NCI-H524 treated with DMSO at 0.1 percent for 48 hours (cell line): ENCODE measurements around the gene GRIK3.
A peak's percentile ranks its signal among the peaks of the same experiment; 100 is the strongest.
"Not testable (repeated sequence)": the region's sequence is repeated elsewhere in the genome, so short reads cannot be mapped to it uniquely, and the experiment has no call there.

ENCODE experiments used
- DNase-seq: peaks from one replicate; lab custom pipeline; 2025; lab: John Stamatoyannopoulos, UW

Gene GRIK3

DNA sequence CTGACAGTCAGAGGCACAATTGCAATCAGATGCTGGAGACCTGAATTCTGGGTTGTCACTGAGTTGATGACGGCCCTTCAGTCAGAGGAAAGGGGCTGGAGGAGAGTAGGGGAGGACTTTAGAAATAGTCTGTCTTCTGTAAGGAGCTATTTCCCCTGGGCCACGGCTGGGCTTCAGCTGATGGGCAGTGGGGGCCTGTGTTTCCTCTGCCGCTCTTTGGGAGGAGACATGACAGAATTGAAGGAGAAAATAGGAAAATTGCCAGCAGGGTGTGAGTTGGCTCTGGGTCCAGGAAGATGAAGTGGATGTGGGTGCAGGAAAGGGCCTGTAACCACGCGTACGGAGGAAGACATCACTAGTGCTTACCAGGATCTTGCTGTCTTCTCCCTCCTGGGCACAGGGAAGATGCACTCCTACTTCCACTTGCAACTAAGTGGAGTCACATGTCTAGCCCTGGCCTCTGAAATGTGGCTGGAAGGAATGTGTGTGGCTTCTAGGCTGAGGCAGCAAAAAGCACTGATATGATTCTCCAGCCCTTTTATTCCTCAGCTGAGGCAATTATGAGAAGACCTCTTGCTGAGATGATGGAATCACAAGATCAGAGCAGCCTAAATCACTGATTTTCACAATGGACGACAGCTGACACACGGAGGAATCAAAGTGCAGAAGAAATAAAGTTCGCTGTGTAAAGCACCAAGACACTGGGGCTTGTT is 250.0 kb downstream of the GRIK3 start:
- DNase-seq, result no peak

DNA sequence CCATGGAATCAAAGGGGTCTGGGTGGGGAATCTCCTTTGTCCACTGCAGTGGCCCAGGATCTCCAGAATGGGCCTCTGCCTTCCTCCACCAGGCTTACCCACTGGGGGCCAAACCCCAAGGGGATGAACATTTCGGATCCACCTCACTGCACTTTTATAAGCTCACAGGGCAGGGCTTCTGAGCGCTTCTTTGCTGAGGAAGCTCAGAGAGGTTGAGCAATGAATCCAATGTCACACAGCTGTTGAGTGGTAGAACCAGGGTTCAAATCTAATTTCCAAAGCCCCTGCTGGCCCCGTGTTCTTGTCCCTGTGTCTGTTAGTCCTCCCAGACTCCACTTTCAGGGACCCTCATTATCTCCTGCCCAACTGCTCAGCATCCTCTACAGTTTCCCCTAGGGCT is 250.8 kb downstream of the GRIK3 start:
- no peak for DNase-seq

DNA sequence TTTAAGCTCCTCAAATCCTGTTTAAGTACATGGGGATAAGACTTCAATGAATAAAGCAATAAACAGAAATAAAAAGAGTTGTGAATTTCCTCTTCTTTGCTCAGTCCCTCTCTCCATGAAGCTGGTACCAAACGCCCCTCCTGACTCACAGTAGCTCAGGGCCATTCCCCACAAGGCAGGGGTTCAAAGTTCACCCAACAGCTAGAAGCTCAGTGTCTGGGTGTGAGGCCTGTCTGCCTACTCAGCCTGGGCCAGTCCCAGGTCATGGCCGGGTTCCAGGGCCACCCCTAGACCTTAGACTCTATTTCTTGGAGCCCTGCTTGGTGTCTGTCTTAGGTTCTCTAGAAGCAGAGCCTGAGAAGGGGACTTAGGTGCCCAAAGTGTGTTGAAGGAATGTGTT is 251.5 kb downstream of the GRIK3 start:
- DNase-seq, result no peak

DNA sequence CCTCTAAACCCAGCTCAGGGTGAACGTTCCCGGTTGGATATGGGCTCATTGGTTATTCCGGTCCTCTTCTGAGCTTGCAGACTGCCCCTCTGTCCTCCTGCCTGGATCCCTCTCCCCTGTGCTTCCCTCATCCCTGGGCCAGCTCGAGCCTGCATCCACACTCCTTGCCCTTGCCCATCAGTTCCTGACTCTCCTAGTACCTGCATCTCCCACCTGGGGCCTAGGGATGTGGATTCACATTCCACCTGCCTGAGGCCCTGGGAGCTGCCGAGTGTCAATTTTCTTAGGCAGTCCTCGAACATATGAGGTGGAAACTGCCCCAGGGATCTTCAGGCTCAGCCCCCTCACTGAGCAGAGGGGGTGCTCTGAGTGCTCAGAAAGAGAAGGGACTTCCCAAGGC is 252.2 kb downstream of the GRIK3 start:
- no peak for DNase-seq

DNA sequence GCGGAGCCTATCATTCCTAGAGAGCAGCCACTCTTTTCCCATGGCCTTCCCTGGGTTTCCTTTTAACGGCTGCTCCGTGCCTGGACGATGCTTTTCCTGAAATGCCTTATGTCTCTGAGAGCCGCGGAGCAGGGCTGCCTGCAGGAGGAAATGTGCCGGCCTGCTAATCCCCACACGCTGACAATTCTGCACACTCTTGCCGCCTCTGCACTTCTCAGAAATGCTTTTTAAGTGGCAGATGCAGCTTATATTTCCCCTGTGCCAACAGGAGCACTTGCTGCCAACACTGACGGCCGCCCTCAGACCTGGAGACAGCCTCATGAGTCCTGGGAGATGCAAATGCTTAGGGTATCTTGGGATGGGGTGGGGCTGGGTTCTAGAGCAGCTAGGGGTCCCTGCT is 253.2 kb downstream of the GRIK3 start:
- DNase-seq, result peak; percentile 43

DNA sequence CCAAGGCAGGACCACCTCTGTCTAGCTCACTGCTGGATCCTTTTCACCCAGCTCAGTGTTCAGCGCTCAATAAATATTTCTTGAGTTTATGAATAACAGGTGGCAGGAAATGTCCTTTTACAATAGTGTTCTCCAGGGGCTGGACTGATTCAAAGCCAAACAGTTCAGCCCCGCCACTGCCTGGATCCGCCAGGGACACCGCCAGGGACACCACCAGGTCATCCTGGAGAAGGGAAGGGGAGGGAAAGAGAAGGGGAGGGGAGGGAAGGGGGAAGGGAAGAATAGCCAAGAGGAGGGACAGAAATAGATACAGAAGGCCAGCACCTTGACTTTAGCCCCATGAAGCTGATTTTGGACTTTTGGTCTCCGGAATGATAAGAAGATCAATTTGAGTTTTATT is 255.6 kb downstream of the GRIK3 start:
- no peak for DNase-seq

DNA sequence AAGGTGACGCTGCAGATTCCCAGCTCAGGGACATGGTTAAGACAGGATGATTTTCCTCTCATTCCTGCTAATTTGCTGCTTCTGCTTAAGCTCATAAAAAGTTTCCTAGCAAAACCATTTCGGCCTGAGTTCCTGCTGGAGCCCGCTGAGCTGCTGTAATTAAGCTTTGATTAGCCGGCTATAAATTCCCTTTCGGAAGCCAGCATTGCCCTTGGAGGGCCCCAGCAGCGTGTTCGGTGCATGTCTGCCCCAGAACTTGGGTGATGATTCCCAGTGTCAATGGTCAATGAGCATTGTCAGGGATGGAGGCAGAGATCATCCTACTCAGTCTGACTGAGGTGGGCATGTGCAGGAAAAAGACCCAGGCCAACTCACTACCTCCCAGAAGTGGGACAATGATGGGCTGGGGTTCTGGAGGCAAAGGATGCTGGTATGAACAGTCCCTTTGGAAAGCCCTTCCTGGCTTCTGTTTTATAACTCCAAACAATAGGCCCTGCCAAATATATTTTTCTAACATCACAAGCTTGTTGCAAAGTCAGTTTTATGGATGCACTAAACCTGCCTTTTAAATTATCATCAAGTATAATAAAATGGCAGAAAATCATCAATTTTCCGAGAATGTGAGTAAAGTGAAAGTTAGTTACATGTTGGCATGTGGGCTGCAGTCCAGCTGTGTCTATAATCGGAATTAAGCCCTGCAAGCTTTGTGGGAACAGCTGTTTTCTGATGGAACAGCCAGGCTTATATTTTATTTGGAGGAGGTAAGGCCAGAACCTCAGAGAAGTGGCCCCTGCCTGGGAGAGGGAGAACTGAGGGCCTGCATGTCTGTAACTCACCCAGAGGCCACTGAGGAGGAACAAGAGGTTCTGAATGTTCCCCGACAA is 257.1 kb downstream of the GRIK3 start:
- DNase-seq, result no peak

DNA sequence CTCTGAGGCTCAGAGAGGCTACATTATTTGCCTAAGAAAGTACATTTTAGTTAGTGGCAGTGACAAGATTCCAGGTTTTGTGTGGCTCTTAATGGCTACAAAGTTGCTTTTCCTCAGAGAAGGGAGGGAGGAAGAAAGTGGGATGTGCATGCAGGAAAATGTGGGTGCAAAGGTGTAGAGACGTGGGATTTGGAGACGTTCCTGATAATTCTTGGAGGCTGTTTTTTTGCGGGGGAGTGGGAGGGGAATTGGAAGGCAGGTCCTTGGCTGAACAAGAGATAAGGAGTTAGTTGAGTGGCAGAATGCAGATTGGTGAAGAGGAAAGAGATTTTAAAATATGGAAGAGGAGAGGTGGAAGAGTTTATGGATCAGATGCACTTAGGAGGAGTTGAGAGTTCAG is 258.1 kb downstream of the GRIK3 start:
- DNase-seq, result no peak

DNA sequence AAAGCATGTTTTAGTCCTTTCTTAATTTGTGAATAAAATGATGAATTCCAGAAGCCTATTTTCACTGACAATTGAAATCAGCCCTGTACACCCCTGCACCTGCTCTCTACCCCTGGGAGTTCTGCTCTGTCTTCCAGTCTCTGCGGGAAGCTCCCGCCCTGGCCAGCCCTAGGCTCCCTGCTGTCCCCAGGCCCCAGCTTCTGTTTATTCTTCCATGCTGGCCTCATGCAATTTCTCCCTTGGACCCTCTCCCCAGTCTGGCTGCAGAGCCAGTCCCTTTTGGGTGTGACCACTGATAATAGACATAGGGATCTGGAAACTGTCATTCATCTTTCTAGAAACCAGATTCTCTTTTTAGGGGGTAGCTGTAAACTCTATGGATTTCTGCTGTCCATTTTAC is 258.6 kb downstream of the GRIK3 start:
- DNase-seq, result no peak

DNA sequence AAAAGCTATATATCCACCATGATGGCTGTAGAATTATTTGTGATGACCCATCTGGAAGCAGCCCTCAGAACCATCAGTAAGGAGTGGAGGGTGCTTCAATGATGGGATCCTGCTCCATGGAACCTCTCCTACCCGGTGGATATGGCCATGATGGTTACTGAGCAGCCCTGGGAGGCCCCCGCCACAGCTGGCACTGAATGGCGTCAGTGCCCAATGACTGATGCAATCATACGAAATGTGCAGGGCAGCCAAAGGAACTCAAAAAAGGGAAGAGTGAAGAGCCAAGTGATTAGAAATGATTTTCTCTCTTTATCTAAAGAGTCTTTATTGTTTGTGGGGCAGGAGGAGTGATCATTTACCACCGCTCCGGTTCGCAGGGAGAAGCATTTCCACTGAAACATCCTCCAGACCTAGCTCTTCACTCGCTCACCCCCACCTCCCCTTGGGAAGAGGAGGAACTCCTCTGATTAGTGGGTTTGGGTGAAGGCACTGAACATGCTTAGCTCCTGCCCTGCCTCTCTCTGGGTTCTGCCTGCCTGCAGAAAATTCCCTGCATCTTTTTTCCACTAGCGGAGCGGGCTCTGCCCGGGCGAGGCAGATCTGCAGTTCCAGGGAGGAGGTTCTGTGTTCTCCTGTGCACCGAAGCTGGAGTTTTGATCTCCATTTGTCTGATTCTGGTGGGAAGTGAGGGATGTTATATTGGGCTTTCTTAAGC is 260.3 kb downstream of the GRIK3 start:
- no peak for DNase-seq

DNA sequence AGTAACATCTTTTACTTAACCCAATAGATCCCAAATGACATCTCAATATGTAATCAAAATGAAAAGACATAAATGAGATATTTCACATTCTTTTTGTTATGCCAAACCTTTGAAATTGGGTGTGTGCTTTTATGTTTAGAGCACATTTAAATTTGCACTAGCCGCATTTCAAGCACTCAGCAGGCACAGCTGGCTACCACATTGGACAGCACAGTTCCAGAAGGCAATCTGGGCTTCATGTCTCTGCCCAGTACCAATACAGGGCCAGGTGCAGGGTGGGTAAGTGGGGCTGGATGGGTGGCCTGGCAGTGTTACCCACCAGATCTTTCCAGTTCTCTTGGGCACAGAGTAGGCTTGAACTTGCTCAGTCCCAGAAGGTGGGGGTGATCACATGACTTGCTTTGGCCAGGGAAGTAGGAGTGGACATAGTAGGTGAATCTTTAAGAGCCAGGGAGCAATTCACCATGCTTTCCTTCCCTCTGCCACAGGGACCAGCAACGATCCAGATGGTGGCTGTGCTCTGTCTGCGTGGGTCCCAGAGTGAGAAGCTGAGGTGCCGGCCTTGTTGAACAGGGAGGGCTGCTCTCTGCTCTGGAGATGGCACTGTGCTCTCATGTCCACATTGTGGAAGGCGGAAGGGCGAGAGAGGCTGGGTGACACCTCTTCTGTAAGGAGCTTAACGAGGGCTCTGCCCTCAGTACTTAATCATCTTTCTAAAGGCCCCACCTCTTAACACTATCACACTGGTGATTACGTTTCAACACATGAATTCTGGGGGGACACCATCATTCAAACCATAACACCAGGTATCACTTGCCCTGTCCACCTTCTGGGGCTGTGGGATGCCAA is 261.4 kb downstream of the GRIK3 start:
- DNase-seq, result no peak

DNA sequence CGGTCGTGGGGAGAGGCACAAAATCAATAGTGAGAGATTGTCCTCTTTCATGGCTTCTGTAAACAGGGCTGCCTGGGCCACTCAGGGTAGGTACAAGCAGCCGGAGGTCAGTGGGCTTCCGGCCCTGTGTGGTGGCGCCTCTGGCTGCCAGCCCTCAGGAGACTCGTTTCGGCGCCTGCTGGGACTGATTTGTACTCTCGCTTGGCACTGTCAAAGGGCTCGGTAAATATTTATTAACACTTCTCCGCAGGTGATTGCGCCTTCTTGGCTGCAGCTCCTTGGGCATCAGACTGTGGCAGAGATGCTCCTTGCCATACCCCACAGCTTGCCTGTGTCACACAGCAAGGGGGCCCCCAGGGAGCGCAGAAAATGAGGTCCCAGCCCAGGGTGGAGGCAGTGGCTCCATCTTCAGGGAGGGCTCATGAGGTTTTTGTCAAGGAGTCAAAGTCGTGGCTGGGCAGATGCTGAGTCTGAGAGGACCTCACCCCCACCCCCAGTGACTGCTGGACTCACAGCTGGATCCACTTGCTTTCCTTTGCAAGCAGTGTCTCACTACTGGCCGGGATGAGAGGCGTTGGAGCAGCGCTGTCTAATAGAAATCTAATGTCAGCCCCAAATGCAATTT is 262.5 kb downstream of the GRIK3 start:
- no peak for DNase-seq

DNA sequence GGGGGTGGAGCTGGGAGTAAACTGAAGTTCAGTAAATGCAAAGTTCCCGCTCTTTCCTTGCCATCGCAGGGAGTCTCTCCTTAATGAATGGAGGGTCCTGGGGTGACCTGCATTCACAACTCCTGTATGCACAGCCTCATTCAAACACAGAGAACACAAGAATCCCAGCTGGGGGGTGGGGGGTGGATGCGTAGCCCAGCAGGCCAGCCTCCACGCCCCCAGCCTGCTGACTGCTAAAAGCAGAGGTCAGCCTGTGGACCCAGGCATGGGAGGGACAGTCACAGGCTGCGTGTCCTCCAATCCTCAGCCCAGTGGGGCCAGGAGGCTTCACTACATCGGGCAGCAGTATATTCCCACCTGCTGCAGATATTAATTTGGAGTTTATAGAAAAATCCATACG is 263.1 kb downstream of the GRIK3 start:
- no peak for DNase-seq

DNA sequence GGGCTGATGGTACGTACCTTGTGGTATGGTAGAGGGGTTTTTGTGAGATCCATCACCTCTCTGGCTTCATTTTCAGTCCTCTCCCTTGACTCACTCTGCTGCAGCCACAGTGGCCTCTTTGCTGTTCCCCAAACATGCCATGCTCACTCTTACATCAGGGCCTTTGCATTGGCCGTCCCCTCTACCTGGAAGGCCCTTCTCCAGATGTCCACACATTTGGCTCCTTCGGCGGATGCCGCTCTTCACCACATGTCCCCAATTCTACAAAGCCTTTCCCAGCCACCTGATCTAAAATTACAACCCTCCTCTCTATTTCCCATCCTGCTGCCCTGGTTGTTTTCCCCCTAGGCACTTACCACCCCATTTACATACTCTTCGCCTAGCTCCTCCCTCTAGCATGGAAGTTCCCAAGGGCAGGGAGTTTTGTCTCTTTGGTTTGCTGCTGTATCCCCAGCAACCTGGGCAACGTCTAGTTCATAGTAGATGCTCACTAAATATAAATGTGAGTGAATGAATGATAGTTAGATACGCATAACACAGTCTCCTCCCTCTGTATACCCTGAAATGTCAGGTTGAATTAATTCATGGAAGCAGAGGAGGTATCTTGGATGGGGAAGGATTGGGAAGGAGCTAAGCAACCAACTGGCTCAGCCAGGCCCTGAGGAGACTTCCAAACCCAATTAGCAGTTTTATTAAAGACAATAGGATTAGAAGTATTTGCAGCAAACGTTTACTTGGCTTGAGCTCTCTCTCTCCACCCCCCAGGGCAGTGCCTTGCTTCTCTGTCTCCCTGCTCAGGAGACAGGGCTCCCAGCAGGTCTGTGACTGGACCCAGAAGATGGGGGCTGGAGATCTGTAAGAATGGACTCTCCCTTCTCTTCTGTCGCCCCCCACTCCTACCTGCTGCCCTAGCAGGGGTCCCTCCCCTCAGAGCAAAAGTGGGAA is 264.2 kb downstream of the GRIK3 start:
- DNase-seq, result peak; percentile 21

DNA sequence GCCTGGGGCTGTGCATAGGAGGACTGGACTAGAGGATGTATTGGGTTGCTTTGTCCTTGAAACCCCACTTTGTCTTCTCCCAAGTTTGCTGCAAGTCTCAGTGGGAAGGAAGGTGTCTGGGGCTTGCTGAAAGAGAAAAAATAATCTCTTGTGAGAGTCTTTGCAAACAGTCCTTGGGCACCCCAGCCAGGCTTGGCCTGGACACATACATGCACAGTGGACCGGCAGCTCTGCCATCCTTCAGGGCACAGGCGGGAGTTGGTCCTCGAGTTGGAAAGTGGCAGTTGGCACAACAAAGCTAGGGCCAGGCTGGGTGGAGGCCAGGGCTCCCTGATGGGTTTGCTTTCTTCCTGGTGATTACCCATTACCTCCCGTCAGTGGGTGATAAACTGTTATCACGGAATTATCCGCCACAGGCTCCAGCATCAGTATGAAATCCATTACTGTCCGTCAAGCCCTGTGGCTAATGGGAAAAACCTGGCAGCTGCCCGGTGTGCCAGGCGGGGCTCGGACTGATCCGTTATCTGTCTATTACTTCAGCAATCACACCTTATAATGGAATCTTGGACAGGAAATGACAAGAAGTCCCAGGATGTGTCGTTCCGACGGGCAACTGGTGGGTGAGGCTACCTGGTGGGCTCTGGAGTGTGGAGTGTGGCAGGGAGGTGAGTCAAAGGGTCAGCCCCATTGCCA is 265.7 kb downstream of the GRIK3 start:
- DNase-seq, result no peak

DNA sequence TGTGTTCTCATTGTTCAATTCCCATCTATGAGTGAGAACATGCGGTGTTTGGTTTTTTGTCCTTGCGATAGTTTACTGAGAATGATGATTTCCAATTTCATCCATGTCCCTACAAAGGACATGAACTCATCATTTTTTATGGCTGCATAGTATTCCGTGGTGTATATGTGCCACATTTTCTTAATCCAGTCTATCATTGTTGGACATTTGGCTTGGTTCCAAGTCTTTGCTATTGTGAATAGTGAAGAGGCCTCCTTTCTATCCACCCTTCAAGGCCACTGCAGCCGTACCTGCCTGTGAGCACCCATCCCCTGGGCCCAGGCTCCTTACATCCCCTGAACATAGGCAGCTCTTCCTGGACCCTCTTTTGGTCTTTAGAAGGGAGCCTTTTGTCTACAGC is 266.9 kb downstream of the GRIK3 start:
- DNase-seq, result not testable (repeated sequence)

DNA sequence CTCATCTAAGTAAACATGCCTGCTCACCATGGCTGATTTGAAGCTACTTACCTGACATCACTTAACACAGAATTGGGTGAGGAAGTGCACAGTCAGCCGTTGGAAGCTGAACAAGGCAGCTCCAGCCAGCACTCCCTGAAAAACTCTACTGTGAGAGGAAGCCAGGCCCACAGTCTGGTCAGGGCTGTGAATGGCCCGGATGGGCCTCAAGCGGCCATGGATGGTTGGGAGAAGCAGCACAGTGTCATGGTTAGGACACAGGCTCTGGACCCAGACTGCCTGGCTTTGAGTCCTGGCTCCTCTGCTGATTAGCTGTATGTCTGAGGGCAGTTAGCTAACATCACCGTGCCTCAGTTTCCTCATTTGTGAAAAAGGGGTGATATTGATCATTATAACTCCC is 267.8 kb downstream of the GRIK3 start:
- DNase-seq, result no peak

DNA sequence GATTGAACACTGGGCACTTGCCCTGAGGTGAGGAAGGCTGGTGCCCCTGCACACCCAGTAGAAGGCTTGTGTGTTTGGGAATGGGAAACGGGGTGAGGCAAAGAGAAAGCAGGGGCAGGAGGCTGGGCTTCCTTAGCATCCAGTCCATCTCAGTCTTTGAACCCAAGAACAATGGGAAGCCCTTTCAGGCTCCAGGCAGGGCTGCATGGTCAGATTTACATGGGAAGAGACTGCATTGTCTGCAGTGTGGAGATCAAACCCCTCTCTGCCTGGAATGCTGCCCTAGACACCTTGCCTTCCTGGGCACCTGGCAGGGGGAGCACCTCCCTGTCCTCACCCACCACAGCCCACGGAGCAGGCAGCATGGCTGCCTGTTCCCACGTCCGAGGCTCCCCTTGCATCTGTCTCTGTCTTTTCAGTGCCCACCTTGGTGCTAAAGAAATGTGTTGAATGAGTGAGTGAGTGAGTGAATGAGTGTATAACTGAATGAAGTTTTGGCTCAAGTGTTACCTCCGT is 268.5 kb downstream of the GRIK3 start:
- DNase-seq, result no peak

DNA sequence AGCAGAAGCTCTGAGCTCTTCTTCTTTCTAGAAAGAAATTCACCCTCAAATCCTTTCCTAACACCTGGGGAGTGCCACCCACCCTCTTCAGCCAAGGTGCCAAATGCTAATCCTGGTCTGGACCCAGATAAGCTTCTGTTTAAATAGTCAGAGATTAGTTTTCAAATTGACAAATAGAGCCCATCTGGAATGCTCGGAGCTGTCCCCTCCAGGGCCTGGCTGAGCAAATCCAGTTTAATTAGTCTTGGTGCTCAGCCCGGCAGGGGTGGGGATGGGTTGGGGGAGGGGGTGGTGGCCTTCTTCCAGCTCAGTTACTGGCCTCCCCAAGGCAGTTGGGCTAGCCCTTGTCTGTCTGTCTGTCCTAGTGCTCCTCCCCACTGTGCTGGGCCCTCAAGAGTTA is 269.5 kb downstream of the GRIK3 start:
- peak; percentile 94 for DNase-seq
